Myocyte (in vitro differentiated cells): ENCODE data around the gene BLID. TPM values are rescaled to one million over a fixed set of nuclear protein-coding genes. Genes with fewer than 3 reads are reported as not detected.
A peak's percentile ranks its signal among the peaks of the same experiment; 100 is the strongest.

Experiments
- DNase-seq: peaks from one replicate; pipeline ENCODE4 v3.0.0-alpha.2; 2012; ENCODE audit warnings: low read depth
- polyA plus RNA-seq: library from polyadenylated mRNA; unstranded; fragments of >200 nt; gene quantifications from one replicate; pipeline ENCODE4 v1.2.1, GENCODE V29; 2012; ENCODE audit warnings: missing spikeins
- total RNA-seq: library from RNA; depleted of rRNA; stranded (reverse); fragments of >200 nt; gene quantifications from 2 replicates; pipeline ENCODE4 v1.2.3, GENCODE V29; 2014

The BLID gene
- 0.88 and 3.0 TPM in 2 replicates for total RNA-seq
- polyA plus RNA-seq = 0.45 TPM

- no peak for DNase-seq
Measured at GRCh38 chr11:122115524-122116379, at the start of gene BLID. Gene BLID, minus strand, starts transcription at chr11:122116215. Its CDS starts 293 bp downstream, at chr11:122115922.

DNA sequence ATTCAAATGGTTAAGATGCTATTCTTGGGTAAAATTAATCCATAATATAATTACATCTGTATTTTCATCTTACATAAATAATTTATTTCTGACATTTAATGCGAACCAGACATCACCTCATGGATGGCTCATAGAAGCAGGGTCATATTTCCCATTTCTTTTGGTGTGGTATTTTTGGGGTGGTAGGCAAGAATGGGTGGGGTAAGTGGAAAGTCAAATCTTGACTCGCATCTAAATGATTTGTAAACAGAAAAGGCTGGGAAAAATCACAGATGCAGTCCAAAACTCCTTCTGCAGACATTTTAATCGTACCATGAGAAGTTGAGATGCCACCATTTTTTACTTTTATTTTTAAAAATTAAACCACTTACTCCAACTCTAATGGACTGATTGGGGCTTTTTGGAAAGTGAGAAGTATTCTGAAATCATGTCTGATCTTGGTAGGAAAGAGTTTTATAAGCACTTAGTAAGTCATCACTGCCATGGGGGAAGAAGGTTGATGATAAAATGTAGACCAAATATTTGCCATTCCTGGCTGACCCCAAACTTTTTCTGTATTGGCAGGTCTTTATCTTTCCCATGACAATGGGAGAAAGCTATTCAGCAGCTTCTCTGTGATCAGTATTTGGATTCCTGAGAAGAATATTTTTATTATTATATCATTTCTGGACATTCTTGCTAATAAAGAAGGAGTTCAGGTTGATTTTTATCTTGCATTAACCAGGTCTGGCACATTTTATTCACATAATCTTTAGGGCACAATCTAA, 47.2 kb upstream of the BLID start:
- DNase-seq = no peak

DNA sequence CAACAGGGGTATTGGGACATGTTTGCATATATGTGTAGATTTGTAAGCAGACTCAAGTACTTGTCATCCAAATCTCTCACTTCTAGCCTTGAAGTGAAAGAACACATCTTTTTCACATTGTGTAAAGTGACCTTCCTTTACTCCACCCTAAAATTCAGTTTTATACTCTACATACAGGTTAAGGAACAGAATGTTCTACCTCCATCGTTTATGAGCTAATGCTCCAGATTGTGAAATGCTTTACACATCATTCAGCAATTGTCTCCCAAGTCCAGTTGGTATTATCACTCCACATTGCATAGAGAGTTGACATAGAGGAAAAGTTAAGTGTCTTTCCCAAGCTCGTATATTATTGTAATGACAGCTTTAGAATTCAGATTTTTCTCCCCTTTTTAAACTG, 46.1 kb upstream of the BLID start:
- DNase-seq = no peak

GRCh38 chr11:122160841-122161590, 45.0 kb upstream of the BLID start:
- DNase-seq = no peak

DNA sequence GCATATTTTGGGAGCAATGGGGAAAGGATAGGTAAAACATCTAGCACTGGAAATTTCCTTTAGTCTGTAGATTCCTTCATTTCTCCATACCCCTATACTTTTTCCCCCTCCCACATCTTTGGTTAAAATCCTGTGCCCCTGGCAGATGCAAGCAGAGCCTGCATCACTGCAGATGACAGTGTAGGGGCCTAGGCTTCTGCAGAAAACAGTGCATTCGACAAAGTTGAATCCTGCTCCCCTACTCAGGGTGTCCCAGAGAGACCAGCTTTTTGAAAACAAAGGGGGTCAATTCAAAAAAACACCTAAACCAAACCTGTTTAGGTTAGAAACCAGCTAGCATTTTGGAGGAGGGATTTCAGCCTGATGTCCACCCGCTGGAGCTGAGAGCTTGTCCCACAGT, 43.8 kb upstream of the BLID start:
- no peak for DNase-seq

DNA sequence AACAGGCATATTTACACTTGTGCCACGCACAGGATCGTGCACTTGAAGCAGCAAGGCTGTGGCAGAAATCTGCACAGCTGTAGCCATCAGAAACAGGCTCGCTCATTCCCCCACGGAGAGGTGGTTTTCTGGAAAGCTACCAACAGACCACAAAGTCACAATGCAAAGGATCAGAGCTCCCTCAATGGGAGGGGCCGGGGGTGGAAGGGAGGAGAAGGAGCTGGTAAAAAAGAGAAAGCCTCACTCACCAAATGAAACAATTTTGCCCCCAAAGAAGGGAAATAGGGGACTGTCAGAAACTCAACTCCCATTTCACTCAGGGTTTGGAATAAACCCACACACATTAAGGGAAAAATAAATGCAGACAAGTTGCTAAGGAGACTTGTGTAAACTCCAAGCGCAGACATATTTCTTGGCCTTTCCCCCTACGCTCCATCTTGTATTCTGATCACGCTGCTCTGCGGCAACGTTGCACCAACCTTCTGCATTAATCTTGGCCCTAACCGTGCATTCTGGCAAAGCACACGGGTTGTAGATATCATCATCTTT, 43.2 kb upstream of the BLID start:
- DNase-seq = peak; percentile 94

DNA sequence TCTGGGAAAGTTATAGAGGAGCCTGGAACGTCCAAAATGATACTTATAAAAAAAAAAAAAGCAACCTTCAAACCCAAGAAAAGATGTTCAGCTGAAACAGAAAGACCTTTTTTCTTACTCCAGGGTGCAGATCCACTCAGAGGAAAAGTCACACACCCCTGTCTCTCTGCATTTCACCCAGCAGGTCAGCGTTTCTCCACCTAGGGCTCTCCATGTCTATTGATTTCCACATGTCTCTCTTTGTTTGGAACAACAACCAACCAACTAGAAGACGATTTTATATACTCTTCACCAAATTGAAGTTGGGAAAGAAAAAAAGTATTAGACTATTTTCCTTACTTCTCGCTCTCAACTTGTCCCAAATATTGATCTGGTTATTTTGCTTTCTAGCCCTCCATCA, 42.2 kb upstream of the BLID start:
- peak; percentile 67 for DNase-seq

DNA sequence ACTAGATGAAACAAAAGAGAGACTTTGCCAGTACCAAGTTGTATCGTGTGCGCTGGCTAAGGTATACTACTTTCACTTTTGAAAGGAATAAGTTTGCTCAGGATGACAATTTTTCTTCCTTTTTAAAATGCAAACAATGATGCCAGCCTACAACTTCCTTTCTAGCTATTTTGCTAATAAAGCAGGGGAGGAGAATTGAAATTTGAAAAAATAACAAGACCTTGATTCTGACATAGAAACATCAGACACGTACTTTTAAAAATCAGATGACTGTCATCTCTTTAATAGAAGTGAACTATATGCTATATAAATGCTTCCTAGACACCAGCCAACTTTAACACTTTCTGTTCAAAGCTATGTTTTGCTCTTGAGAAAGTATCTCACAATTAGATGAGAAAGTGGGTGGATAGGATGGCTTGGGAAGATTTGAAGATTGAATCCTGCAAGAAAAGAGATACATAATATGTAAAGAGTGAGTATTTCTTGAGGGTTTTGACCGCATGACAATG, 41.7 kb upstream of the BLID start:
- no peak for DNase-seq

DNA sequence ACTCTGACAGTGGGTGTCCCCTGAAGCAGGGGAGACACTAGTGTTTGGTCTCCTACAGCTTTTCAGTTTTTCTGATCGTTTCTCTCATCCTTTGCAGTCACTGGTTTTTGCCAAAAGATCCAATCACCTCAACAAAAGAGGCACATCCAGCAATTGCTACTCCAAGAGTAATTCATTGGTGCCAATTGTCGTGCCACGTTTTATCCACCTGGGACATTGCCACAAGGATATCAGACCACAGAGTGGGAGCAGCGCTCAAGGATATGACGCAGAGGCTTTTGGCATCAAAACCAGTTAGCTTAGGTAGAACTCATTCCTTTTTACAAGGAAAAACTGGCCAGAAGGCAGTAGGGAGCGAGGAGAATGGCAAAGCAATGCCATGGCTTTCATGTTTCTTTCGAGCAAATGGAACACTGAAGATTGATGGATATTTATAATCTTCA, 40.9 kb upstream of the BLID start:
- peak; percentile 96 for DNase-seq

DNA sequence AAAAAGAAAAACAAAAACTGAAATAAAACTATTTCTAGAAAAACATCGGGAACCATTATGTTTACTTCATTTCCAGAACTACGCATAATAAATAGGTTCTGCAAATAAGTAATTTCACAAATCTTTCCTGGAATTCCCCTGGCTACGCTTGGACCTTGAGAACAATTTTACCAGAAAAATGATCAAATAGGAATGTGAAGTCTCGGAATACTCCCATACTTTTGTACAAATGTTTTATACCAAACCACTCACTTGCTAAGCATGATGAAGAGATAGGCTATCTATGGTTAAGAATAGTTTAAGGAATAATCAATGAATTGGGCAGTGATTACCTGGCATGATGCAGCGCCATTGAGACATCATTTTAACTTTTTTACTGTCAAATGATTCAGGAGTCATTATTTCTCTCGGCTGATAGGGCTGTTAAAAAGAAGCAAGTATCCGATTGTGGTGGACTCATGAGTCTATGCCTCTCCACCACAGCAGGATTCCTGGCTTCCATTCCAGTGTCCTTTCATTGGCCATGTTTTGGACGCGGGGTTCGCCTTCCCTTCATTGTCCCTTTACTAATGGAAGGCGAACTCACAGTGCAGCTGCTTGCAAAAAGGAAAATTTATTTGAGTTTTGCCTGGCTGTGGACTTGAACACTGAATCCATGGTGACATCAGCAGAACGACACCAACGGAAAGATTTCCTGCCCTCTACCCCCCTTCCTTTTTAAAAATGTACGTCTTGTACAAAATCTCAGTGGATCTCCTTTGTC, 39.9 kb upstream of the BLID start:
- DNase-seq = peak; percentile 84

GRCh38 chr11:122154994-122155393, 39.0 kb upstream of the BLID start:
- peak; percentile 68 for DNase-seq

DNA sequence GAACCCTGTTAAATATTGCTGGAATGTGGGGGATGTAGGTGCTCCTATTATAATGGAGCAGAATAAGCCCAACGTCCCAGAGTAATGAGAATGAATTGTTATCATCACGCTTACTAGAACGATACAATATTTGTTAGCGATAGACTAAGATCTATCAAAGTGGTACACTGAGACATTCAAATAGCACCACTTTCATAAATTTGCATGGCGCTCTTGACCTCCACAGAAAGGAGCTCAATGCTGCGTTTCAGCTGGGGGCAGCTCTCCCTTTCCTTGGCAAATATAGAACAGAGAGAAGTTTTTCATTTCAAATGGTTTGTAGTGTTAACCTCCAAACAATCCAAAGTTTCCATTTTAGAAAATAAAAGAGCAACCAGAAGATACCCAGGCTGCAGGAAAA, 38.2 kb upstream of the BLID start:
- no peak for DNase-seq

- DNase-seq = no peak
Measured at GRCh38 chr11:122153746-122154145, 37.7 kb upstream of the BLID start.

DNA sequence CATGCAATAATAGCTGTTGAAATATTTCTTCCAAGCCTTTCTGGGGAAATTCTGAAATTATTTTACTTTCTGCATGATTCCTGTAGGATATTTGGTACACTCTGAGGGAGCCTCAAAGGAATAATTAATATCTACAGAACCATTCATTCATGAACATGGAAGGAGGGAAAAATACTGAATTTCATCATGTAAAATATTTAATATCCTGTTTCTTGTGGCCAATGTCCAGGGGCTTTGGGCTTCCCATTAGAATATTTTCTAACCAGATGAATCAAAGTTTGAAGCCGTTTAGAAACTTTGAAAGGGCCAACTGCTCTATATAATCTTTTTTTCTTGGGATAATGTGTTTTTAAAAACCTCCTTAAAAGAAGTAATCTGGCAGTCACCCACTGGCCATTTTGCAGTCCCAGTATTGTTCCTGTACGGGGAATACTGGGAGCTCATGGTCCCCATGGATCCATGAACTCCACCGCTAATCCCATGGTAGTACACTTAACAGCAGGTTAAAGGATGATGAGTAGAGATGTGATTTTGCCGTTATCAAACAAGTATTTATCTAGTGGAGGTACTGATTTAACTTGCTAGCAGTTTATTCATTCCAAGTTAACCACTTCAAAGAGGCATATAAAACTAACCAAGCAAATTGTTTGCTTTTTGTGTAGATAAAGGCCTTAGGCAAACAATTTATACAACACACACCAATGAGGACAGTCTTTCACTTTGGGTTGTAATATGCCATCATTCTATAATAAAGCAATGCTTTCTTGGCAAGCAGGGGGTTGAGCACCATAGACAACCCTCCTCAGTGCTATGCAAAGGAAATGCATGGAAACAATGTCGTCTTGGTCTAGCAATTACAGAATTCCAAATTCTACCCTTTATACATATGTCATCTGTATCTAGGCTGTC, 34.5 kb upstream of the BLID start:
- no peak for DNase-seq

- no peak for DNase-seq
Measured at GRCh38 chr11:122149202-122149601, 33.2 kb upstream of the BLID start.

- DNase-seq = no peak
Measured at GRCh38 chr11:122146475-122146874, 30.5 kb upstream of the BLID start.

DNA sequence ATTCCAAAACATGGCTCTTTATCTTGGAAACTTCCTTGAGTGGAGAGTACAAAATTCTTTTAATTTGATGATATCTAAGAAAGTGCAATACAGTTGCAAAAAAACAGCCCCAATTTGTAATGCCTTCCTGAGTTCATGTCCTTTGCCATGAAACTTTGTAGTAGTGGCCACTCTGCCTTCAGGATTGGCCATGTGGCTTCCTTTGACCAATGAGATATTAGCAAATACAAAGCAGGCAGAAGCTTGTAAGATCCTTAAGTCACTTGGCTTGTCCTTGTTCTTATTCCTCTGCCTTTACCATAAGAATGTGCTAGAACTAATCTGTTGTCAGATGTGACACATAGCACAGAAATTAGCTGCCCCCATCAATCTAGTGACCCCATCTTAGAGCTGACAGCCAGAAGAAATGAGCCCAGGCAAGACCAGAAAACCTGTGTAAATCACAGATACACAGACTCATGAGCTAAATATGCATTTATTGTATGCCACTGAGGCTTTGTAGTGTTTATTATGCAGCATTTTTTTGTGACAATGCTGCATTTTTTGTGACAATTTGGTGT, 29.8 kb upstream of the BLID start:
- DNase-seq = no peak

DNA sequence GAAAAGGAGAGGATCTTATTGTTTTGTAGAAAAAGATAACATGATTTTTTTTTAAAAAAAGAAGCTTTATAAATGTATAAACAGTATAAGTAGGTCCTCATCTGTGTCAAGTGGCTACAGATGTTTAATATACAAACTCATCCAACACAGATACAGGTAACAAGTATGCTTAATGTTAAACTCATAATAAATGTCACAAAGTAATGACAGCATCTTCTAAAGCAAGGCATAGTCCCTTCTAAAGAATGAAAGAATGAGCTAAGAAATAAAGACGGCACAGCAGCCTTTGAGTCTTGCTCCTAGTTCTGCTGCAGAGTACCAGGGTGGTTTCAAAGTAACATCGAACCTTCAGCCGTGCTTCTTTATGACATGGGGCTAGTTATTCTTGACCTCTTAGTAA, 28.7 kb upstream of the BLID start:
- DNase-seq = no peak

DNA sequence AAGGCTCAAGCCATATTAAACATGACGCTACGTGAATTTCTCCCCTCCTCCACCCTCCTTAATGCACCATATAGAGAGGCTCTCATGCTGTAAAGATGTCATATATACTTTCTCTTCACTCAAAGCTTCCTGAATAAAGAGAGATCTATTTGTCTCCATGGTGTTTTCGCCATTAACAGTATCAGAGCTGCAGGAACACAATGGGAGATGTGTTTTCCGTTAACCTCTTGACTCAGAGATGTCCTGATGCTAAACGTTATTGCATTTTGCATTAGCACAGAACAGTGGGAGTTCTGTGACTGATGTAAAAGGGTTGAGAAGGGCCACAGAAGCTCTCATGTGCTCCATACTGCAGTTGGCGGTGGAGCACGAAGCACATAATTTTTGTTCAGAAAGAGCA, 25.7 kb upstream of the BLID start:
- no peak for DNase-seq
